ENCODE results near the gene IMPACT. TPM values are rescaled to one million over a fixed set of nuclear protein-coding genes. Genes with fewer than 3 reads are reported as not detected.
A peak's percentile ranks its signal among the peaks of the same experiment; 100 is the strongest.

The IMPACT gene
- total RNA-seq, 6 experiments from 2014 or later: 10.4 to 18.1 (median 13.9) TPM

- DNase-seq (no peak), ATAC-seq (no peak)
- Histone ChIP-seq H3K4me1 (peaks cover 0 to 12% (median 3%) of the 10 kb centered on the region in 4 donors), H3K27me3 (no peaks in the 10 kb centered on the region), H3K27ac (peak overlapping the region in 2 of 3 donors; percentile 66 to 74), H3K4me3 (peak overlapping the region; percentile 71 to 97 (median 76)), H3K9me3 (no peaks in the 10 kb centered on the region), H3K36me3 (peaks cover 0 to 3% (median 0%) of the 10 kb centered on the region in 4 donors)
- intact Hi-C loops (cut with DNase I): no loop called here
- WGBS (ENCODE audit: insufficient coverage, low coverage, low lambda C conversion rate, missing lambda C conversion rate): 41% methylated on average over 10 of the region's 11 CpGs
- TF ChIP-seq POLR2A (IDR thresholded peaks at IDR 0.05) (no peak), CTCF (IDR thresholded peaks at IDR 0.05) (no peak)
These were observed 435 bp upstream of the IMPACT start for GRCh38 chr18:24426073-24426397.

- H3K36me3 ChIP-seq: peaks cover 0 to 3% (median 0%) of the 10 kb centered on the region in 4 donors
- no peaks in the 10 kb centered on the region for H3K9me3 ChIP-seq
- 42% methylated on average over 3 of the region's 3 CpGs for WGBS (ENCODE audit: insufficient coverage, low coverage, low lambda C conversion rate, missing lambda C conversion rate)
- ATAC-seq (no peak), DNase-seq (no peak)
- peak overlapping the region in 2 of 3 donors; percentile 71 to 76 for H3K4me3 ChIP-seq
- H3K27ac ChIP-seq: no peak overlapping the region
- peaks cover 0 to 12% (median 3%) of the 10 kb centered on the region in 4 donors for H3K4me1 ChIP-seq
- TF ChIP-seq CTCF (IDR thresholded peaks at IDR 0.05): no peak
- no peak for TF ChIP-seq POLR2A (IDR thresholded peaks at IDR 0.05)
- no peaks in the 10 kb centered on the region for H3K27me3 ChIP-seq
- intact Hi-C loops (cut with DNase I): no loop called here
These were observed 1.0 kb downstream of the IMPACT start for GRCh38 chr18:24427484-24427883.

- DNase-seq (no peak), ATAC-seq (no peak)
- peak in 2 of 4 donors; percentile 6 to 16 for TF ChIP-seq CTCF (IDR thresholded peaks at IDR 0.05)
- TF ChIP-seq POLR2A (IDR thresholded peaks at IDR 0.05): no peak
- Histone ChIP-seq H3K27ac (no peak overlapping the region), H3K27me3 (no peaks in the 10 kb centered on the region), H3K4me3 (no peak overlapping the region), H3K4me1 (peaks cover 0 to 12% (median 3%) of the 10 kb centered on the region in 4 donors), H3K36me3 (peaks cover 0 to 3% (median 0%) of the 10 kb centered on the region in 4 donors), H3K9me3 (no peaks in the 10 kb centered on the region)
- 74% methylated on average over 3 of the region's 3 CpGs for WGBS (ENCODE audit: insufficient coverage, low coverage, low lambda C conversion rate, missing lambda C conversion rate)
- intact Hi-C loops (cut with DNase I): no loop called here
These were observed 2.2 kb downstream of the IMPACT start for GRCh38 chr18:24428709-24429108.

GRCh38 chr18:24429188-24429587, 2.7 kb downstream of the IMPACT start:
- Histone ChIP-seq H3K4me1 (peaks cover 0 to 12% (median 3%) of the 10 kb centered on the region in 4 donors), H3K4me3 (no peak overlapping the region), H3K9me3 (no peaks in the 10 kb centered on the region), H3K36me3 (peaks cover 0 to 3% (median 0%) of the 10 kb centered on the region in 4 donors), H3K27ac (no peak overlapping the region), H3K27me3 (no peaks in the 10 kb centered on the region)
- ATAC-seq (no peak), DNase-seq (no peak)
- intact Hi-C loops (cut with DNase I): no loop called here
- WGBS (ENCODE audit: insufficient coverage, low coverage, low lambda C conversion rate, missing lambda C conversion rate): 94% methylated on average over 4 of the region's 4 CpGs
- no peak for TF ChIP-seq POLR2A (IDR thresholded peaks at IDR 0.05)
- TF ChIP-seq CTCF (IDR thresholded peaks at IDR 0.05): no peak

GRCh38 chr18:24432618-24433017, 6.1 kb downstream of the IMPACT start:
- TF ChIP-seq POLR2A (IDR thresholded peaks at IDR 0.05) (no peak), CTCF (IDR thresholded peaks at IDR 0.05) (no peak)
- Histone ChIP-seq H3K4me1 (peaks cover 0 to 10% (median 1%) of the 10 kb centered on the region in 4 donors), H3K9me3 (no peaks in the 10 kb centered on the region), H3K27me3 (no peaks in the 10 kb centered on the region), H3K4me3 (no peak overlapping the region), H3K27ac (no peak overlapping the region), H3K36me3 (peaks cover 0 to 4% (median 1%) of the 10 kb centered on the region in 4 donors)
- 84% methylated on average over 3 of the region's 3 CpGs for WGBS (ENCODE audit: insufficient coverage, low coverage, low lambda C conversion rate, missing lambda C conversion rate)
- intact Hi-C loops (cut with DNase I): no loop called here
- DNase-seq: no peak
- no peak for ATAC-seq
